ENCODE results near the gene FRMD6.

Gene FRMD6

DNA sequence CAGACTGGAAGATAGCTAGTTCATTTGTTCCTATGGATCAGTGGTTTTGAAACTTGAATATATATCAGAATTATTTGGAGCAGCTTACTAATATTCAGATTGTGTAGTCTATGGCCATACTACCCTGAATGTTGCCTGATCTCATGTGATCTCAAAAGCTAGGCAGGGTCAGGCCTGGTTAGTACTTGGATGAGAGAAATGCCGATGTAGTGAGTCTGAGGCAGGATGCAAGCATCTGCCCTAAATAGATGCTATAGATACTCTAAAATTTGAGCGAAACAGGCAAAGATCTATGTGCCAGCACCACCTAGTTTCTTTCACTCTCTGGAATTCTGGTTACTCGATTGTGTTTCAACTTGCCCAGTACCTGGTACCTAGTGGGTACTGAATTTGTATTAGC is 40.9 kb downstream of the FRMD6 start:
- TF ChIP-seq ZFP3 (CRISPR knock-in tag; IDR thresholded peaks at IDR 0.05) = no peak
- TF ChIP-seq ZFP30 (CRISPR knock-in tag; IDR thresholded peaks at IDR 0.05) = no peak
- TF ChIP-seq ZNF70 (CRISPR knock-in tag; IDR thresholded peaks at IDR 0.05) = no peak
- TF ChIP-seq SNAI2 (CRISPR knock-in tag; IDR thresholded peaks at IDR 0.05) = no peak
- TF ChIP-seq ISL1 (CRISPR knock-in tag; IDR thresholded peaks at IDR 0.05) = no peak
- TF ChIP-seq ZC3H10 (CRISPR knock-in tag; IDR thresholded peaks at IDR 0.05) = no peak
- TF ChIP-seq ARNTL (CRISPR knock-in tag; IDR thresholded peaks at IDR 0.05; ENCODE audit: borderline replicate concordance, low read depth) = no peak
- no peak for TF ChIP-seq CSDC2 (CRISPR knock-in tag; IDR thresholded peaks at IDR 0.05)
- no peak for TF ChIP-seq TCF4 (CRISPR knock-in tag; IDR thresholded peaks at IDR 0.05; ENCODE audit: borderline replicate concordance)
- no peak for TF ChIP-seq ESRRG (CRISPR knock-in tag; IDR thresholded peaks at IDR 0.05)
- TF ChIP-seq BACH2 (CRISPR knock-in tag; IDR thresholded peaks at IDR 0.05; ENCODE audit: borderline replicate concordance) = no peak
- TF ChIP-seq, protein P1, sequence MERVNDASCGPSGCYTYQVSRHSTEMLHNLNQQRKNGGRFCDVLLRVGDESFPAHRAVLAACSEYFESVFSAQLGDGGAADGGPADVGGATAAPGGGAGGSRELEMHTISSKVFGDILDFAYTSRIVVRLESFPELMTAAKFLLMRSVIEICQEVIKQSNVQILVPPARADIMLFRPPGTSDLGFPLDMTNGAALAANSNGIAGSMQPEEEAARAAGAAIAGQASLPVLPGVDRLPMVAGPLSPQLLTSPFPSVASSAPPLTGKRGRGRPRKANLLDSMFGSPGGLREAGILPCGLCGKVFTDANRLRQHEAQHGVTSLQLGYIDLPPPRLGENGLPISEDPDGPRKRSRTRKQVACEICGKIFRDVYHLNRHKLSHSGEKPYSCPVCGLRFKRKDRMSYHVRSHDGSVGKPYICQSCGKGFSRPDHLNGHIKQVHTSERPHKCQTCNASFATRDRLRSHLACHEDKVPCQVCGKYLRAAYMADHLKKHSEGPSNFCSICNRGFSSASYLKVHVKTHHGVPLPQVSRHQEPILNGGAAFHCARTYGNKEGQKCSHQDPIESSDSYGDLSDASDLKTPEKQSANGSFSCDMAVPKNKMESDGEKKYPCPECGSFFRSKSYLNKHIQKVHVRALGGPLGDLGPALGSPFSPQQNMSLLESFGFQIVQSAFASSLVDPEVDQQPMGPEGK (CRISPR knock-in tag; IDR thresholded peaks at IDR 0.05; ENCODE audit: borderline replicate concordance) = no peak
- TF ChIP-seq ZNF565 (CRISPR knock-in tag; conservative IDR thresholded peaks at IDR 0.05; ENCODE audit: low read depth) = no peak
- TF ChIP-seq, protein P2, sequence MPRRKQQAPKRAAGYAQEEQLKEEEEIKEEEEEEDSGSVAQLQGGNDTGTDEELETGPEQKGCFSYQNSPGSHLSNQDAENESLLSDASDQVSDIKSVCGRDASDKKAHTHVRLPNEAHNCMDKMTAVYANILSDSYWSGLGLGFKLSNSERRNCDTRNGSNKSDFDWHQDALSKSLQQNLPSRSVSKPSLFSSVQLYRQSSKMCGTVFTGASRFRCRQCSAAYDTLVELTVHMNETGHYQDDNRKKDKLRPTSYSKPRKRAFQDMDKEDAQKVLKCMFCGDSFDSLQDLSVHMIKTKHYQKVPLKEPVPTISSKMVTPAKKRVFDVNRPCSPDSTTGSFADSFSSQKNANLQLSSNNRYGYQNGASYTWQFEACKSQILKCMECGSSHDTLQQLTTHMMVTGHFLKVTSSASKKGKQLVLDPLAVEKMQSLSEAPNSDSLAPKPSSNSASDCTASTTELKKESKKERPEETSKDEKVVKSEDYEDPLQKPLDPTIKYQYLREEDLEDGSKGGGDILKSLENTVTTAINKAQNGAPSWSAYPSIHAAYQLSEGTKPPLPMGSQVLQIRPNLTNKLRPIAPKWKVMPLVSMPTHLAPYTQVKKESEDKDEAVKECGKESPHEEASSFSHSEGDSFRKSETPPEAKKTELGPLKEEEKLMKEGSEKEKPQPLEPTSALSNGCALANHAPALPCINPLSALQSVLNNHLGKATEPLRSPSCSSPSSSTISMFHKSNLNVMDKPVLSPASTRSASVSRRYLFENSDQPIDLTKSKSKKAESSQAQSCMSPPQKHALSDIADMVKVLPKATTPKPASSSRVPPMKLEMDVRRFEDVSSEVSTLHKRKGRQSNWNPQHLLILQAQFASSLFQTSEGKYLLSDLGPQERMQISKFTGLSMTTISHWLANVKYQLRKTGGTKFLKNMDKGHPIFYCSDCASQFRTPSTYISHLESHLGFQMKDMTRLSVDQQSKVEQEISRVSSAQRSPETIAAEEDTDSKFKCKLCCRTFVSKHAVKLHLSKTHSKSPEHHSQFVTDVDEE (CRISPR knock-in tag; IDR thresholded peaks at IDR 0.05) = no peak
- no peak for TF ChIP-seq RARB (CRISPR knock-in tag; IDR thresholded peaks at IDR 0.05)
- no peak; the same call in 2 of the 3 replicates for ATAC-seq

- no peak for ATAC-seq
- TF ChIP-seq ZFP3 (CRISPR knock-in tag; IDR thresholded peaks at IDR 0.05) (no peak), ESRRG (CRISPR knock-in tag; IDR thresholded peaks at IDR 0.05) (no peak), TOX (CRISPR knock-in tag; IDR thresholded peaks at IDR 0.05; ENCODE audit: borderline replicate concordance) (no peak), ZFP30 (CRISPR knock-in tag; IDR thresholded peaks at IDR 0.05) (no peak)
Observed at GRCh38 chr14:51697848-51698247, 46.1 kb downstream of the FRMD6 start.

DNA sequence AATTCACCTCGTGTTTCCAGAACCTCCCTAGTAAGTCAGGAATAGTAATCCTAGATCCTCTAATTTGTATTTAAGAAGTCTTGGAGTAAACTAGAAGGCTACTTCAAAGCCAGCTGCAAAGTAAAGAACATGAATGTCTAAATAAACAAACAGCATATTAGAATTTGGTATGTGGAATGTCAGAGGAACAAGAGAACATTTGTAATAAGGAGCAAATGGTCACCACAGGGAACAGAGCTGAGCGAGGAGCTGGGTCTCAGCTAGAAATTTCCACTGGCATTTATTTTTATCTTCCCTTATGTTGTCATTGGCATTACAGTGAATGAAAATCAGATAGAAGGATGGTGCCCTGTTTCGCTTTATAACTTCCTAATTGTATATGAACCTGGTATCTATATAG is 50.2 kb downstream of the FRMD6 start:
- TF ChIP-seq POU6F1 (CRISPR knock-in tag; IDR thresholded peaks at IDR 0.05; ENCODE audit: borderline replicate concordance, low read depth) (no peak), SNAI2 (CRISPR knock-in tag; IDR thresholded peaks at IDR 0.05) (no peak), ZNF8 (CRISPR knock-in tag; IDR thresholded peaks at IDR 0.05) (no peak), PPARA (CRISPR knock-in tag; IDR thresholded peaks at IDR 0.05; ENCODE audit: borderline replicate concordance) (no peak), ZNF70 (CRISPR knock-in tag; IDR thresholded peaks at IDR 0.05) (no peak), ESRRG (CRISPR knock-in tag; IDR thresholded peaks at IDR 0.05) (no peak), OSR1 (CRISPR knock-in tag; IDR thresholded peaks at IDR 0.05) (no peak), GLIS3 (CRISPR knock-in tag; IDR thresholded peaks at IDR 0.05) (no peak), ISL1 (CRISPR knock-in tag; IDR thresholded peaks at IDR 0.05) (no peak), BACH2 (CRISPR knock-in tag; IDR thresholded peaks at IDR 0.05; ENCODE audit: borderline replicate concordance) (no peak), ZFP3 (CRISPR knock-in tag; IDR thresholded peaks at IDR 0.05) (no peak), CSRNP3 (CRISPR knock-in tag; IDR thresholded peaks at IDR 0.05) (no peak), CSDC2 (CRISPR knock-in tag; IDR thresholded peaks at IDR 0.05) (no peak), ARNTL (CRISPR knock-in tag; IDR thresholded peaks at IDR 0.05; ENCODE audit: borderline replicate concordance, low read depth) (no peak), RARB (CRISPR knock-in tag; IDR thresholded peaks at IDR 0.05) (no peak), ZNF565 (CRISPR knock-in tag; conservative IDR thresholded peaks at IDR 0.05; ENCODE audit: low read depth) (no peak), TCF4 (CRISPR knock-in tag; IDR thresholded peaks at IDR 0.05; ENCODE audit: borderline replicate concordance) (no peak)
- TF ChIP-seq, protein P3, sequence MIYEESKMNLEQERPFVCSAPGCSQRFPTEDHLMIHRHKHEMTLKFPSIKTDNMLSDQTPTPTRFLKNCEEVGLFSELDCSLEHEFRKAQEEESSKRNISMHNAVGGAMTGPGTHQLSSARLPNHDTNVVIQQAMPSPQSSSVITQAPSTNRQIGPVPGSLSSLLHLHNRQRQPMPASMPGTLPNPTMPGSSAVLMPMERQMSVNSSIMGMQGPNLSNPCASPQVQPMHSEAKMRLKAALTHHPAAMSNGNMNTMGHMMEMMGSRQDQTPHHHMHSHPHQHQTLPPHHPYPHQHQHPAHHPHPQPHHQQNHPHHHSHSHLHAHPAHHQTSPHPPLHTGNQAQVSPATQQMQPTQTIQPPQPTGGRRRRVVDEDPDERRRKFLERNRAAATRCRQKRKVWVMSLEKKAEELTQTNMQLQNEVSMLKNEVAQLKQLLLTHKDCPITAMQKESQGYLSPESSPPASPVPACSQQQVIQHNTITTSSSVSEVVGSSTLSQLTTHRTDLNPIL (CRISPR knock-in tag; IDR thresholded peaks at IDR 0.05; ENCODE audit: low read depth) = no peak
- TF ChIP-seq, protein P1 (CRISPR knock-in tag; IDR thresholded peaks at IDR 0.05; ENCODE audit: borderline replicate concordance) = no peak
- ATAC-seq = no peak

All from SK-N-SH treated with all-trans-retinoic acid at 6 μM for 48 hours (cell line).